HG03060 (cell line): ENCODE data around the gene NEU2.
"Not testable (repeated sequence)": the region's sequence is repeated elsewhere in the genome, so short reads cannot be mapped to it uniquely, and the experiment has no call there.

ENCODE experiments used
- ATAC-seq: cut with Tn5 transposase; IDR thresholded peaks from one replicate; pipeline ENCODE4 v1.9.1; 2021; ENCODE audit warnings: low read depth, moderate number of reproducible peaks; ENCODE audit not compliant: unreplicated experiment

Gene NEU2

GRCh38 chr2:233053928-233054784 is 21.7 kb downstream of the NEU2 start:
- ATAC-seq: no peak

DNA sequence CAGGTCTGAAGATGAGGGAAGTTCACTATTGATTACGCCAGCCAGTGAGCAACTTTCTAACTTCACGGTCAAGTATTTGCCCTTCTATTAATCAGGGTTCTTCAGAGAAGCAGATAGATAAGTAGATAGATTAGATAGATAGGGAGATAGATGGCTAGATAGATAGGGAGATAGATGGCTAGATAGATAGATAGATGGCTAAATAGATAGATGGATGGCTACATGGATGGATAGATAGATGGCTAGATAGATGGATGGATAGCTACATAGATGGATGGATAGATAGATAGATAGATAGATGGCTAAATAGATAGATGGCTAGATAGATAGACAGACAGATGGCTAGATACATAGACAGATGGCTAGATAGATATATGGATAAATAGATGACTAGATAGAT is 22.9 kb downstream of the NEU2 start:
- ATAC-seq: no peak

GRCh38 chr2:233056961-233057605 is 24.6 kb downstream of the NEU2 start:
- ATAC-seq: no peak

DNA sequence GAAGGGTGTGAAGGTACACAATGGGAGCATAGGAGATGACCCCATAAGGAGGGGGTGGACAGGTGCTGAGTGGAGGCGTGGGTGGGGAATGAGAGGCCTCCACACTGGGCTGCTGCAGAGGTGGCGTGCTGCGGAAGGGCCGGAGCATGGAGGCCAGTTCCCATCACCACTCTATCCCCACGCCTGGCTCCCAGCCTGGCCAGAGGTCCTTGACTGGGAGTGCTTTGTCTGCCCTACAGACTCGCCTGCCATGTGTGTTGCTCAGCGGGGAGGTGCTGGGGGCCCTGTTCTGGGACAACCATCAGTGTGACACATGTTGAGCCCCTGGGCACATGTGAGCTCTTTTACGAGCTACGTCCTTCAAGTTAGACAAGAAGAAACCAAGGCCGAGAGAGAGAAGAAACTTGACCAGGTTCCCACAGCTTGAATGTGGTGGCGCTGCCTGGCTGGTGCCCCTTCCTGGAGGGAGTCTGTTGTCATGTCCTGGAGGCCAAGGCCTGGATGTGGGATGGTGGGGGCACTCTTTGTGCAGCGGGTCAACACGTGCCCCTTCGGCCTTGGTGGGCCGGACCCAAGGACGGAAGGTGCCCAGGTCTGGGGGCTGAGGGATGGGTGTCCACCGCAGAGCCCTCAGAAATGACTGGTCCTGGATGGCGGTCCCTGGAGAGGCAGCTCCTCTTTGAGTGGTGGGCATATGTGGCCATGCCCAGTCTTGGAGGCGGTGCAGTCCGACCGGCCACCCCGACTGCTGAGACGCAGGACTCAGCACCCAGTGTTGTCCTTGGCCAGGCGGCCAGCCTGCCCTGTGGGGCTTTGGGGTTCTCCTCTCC is 26.5 kb downstream of the NEU2 start:
- ATAC-seq: no peak

- no peak for ATAC-seq
Measured at GRCh38 chr2:233059547-233059796, 27.0 kb downstream of the NEU2 start.

DNA sequence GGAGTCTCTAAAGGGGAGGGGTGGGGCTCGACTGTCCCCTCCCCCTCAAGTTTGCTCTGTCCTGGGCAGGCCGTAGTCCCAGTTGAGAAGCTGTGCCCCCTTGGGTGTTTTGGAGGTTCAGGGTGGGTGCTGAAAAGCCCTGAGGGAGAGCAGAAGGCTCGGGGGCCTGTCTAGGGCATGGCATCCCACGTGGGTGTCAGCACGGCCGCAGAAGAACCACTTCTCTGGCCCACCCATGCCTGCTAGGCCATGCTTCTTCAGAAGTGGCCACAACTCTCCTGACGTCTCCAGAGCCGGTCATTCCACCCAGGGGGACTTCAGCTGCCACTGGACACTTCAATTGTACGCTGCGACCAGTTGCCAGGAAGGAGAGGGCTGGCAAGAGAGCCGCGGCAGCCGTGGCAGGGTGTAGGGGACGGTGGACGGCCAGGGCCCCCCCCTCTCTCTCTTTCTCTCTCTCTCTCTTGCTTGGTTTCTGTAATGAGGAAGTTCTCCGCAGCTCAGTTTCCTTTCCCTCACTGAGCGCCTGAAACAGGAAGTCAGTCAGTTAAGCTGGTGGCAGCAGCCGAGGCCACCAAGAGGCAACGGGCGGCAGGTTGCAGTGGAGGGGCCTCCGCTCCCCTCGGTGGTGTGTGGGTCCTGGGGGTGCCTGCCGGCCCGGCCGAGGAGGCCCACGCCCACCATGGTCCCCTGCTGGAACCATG is 27.5 kb downstream of the NEU2 start, which contains the start of gene INPP5D:
INPP5D (plus strand) TSS at position 546 of the 704 bp plus-strand sequence; CDS start at position 683, 137 bp downstream.
- ATAC-seq: no peak

DNA sequence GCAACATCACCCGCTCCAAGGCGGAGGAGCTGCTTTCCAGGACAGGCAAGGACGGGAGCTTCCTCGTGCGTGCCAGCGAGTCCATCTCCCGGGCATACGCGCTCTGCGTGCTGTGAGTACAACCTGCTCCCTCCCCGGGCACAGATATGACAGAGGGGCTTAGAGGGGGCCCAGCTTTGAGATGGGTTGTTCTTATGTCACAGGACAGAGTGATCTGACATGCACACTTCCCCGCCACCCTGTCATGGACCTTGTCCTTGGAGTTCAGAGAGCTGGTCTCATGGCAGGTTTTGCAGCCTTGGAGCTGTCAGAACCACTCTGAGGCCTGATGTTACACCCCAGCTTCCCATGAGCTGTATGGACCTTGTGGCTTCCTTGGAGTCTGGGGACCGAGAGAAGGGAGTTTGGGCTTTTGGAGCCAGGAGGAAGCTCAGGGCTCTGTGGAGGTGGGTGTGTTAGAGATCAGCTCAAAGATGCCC is 28.1 kb downstream of the NEU2 start:
- no peak for ATAC-seq

- ATAC-seq: no peak
Measured at GRCh38 chr2:233060980-233061590, 28.6 kb downstream of the NEU2 start.

GRCh38 chr2:233061591-233062450 is 29.3 kb downstream of the NEU2 start:
- ATAC-seq: no peak

DNA sequence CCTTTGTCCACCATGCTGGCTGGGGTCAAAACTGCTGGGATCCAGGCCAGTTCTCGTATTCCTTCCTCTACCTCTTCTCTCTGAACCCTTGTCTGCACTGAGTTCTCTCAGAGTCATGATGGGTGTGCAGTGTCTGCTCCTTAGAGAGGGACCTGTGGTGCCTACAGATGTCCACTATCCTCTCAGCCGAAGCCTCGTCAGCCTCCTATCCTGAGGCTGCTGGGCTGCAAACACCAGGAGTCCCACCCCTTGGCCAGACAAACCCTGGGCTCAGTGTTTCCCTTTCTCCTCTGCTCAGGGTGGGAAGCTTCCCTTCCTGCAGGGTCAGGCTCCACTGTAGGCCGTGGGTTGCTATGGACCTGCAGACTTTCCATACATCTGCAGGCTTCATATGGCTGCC is 30.0 kb downstream of the NEU2 start:
- ATAC-seq: no peak

DNA sequence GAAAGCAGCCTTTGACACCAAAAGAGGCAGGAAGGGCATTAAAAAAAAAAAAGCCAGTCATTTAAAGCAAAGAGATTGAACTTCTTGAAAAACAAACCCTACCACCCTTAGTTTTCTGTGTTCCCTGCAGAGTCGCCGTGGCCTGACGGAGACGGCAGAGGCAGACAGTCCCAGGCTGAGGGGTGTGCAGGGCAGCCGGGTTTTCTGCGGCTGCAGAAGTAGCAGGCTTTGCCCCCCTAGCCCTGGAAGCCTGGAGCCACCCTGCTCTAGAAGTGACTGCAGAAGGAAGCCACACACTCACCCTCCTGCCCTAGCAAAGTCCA is 30.4 kb downstream of the NEU2 start:
- no peak for ATAC-seq

DNA sequence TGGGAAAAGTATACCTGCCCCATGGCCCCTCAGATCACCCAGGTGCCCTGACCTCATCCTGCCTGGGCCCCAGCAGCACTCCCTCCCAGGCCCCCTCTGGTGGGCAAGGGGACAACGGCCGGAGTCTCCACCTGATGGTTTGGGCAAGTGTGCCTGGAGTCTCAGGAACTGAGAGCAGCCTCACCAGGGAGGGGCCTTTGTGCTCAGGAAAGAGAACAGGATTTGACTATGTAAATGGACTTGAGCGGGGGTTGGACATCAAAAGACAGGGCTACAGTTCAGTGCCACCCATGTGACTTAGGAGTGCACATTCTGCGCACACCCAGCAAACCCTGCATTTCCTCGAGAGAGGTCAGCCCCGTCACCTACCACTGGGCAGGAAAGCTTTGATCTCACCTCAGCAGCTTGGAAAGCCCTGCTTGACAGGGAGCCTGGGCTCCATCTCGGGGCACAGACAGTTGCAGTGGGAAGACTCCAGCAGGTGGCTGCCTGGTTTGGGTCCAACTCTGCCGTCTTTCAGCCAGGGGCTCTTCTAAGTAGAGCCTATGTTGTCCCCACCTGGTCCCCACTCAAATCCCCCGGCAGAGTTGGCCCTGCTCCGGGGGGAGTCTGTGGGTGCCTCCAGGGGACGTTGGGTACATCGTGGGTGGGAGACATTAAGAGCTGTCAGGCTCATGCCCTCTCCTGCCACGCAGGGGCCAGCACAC is 30.9 kb downstream of the NEU2 start:
- peak; percentile 38 for ATAC-seq

DNA sequence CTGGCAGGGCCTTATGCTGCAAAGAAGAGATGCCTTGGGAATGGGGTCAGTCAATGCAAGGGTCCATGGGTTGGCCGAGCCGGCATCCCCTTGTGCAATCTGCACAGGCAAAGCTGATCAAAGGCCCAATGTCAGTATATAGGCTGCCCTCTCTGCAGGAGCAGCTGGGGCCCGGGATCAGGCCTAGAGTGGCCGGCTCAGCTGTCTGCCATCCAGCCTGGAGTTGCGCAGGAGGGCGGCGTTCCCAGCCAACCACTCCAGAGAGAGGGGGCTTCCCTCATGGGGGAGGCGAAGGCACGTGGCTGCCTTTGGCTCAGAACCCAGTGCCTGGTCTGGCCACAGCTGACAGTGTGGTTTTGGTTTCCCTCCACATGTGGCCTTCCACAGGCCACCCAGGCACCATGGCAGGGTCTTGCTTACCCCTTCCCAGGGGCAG is 31.5 kb downstream of the NEU2 start:
- ATAC-seq: no peak

GRCh38 chr2:233064530-233065199 is 32.2 kb downstream of the NEU2 start:
- no peak for ATAC-seq

GRCh38 chr2:233065200-233065589 is 32.7 kb downstream of the NEU2 start:
- ATAC-seq: not testable (repeated sequence)

- no peak for ATAC-seq
Measured at GRCh38 chr2:233065954-233066470, 33.5 kb downstream of the NEU2 start.

DNA sequence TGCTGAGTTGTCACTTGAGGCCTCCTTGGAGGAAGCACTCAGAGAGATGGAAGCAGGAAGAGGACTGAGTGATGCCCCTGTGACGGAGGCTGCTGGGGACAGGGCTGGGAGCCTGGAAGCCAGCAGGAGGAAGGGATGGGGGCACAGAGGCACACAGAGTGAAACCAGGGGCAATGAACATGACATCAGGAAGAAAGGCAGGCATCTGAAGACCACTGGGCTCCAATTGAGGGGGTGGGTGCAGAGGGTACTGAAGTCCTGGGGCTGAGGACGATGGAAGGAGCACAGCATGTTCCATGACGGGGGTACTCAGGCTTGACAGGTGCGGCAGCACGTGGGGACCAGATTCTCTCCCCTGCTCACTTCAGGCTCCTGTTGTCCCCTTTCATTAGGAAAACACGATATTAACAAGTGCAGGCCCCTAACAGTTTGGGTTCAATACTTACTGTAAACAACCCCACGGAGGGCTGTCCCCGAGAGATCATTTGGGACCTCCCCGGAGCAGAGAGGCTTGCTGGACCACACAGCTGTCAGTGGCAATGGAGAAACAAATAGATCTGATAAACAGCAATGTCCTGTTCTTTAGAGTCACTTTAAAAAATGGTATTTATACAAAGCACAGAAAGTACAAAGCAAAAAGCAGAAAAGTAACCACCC is 36.4 kb downstream of the NEU2 start:
- ATAC-seq: no peak
